GM12864 (cell line): ENCODE measurements around the gene SNX20.

ENCODE experiments used
- DNase-seq: peaks from one replicate; pipeline ENCODE4 v3.0.0-alpha.2; 2011; ENCODE audit warnings: low read depth
- H3K4me3 ChIP-seq: 2 replicates; pipeline ENCODE4 v1.5.1; 2011; ENCODE audit warnings: mild to moderate bottlenecking, low read depth, low read length, control low read depth
- CTCF ChIP-seq: IDR thresholded peaks from 2 replicates; pipeline ENCODE4 v1.5.1; 2011; ENCODE audit warnings: low read depth, mild to moderate bottlenecking, moderate library complexity, low read length, control low read depth, inconsistent platforms; ENCODE audit errors: missing control alignments

SNX20 gene

GRCh38 chr16:50659806-50660205, 21.3 kb downstream of the SNX20 start:
- no peak overlapping the region for H3K4me3 ChIP-seq
- no peak for TF ChIP-seq CTCF
- no peak for DNase-seq

GRCh38 chr16:50657241-50657640, 23.9 kb downstream of the SNX20 start:
- H3K4me3 ChIP-seq, result no peak overlapping the region
- no peak for DNase-seq
- TF ChIP-seq CTCF, result no peak

GRCh38 chr16:50655558-50656055, 25.5 kb downstream of the SNX20 start:
- DNase-seq, result no peak
- no peak for TF ChIP-seq CTCF
- H3K4me3 ChIP-seq, result no peak overlapping the region

GRCh38 chr16:50653633-50654519, 27.2 kb downstream of the SNX20 start:
- DNase-seq, result no peak
- TF ChIP-seq CTCF, result no peak
- no peak overlapping the region for H3K4me3 ChIP-seq

- no peak for TF ChIP-seq CTCF
- no peak overlapping the region for H3K4me3 ChIP-seq
- DNase-seq, result no peak
These were observed 28.2 kb downstream of the SNX20 start for GRCh38 chr16:50652836-50653425.

GRCh38 chr16:50651835-50652438, 29.2 kb downstream of the SNX20 start:
- TF ChIP-seq CTCF, result no peak
- DNase-seq, result no peak
- no peak overlapping the region for H3K4me3 ChIP-seq
